HepG2 (cell line): ENCODE data around the gene MPP7. TPM values are rescaled to one million over a fixed set of nuclear protein-coding genes. Genes with fewer than 3 reads are reported as not detected.

Experiments used
- ESRRA ChIP-seq: sonication (generic); formaldehyde crosslinking; IDR thresholded peaks from 2 replicates; pipeline ENCODE4 v1.5.1; 2020; ENCODE audit warnings: mild to moderate bottlenecking, low read depth, missing genetic modification reagents
- JUN ChIP-seq: sonication (generic); formaldehyde crosslinking; IDR thresholded peaks from 2 replicates; pipeline ENCODE4 v1.4.0; 2020; ENCODE audit warnings: mild to moderate bottlenecking, missing genetic modification reagents
- MAFF ChIP-seq: IDR thresholded peaks from 2 replicates; pipeline ENCODE4 v1.6.1; 2011; ENCODE audit warnings: low read depth, low read length, improper control_type of control experiment
- RELA ChIP-seq: sonication (generic); formaldehyde crosslinking; IDR thresholded peaks from 2 replicates; pipeline ENCODE4 v1.4.0; 2020; ENCODE audit warnings: missing genetic modification reagents
- RNF2 ChIP-seq: fragments of 450-650 bp; conservative IDR thresholded peaks from 2 replicates; pipeline ENCODE4 v1.6.1; 2016; ENCODE audit warnings: low read depth
- SMAD3 ChIP-seq: sonication (generic); formaldehyde crosslinking; IDR thresholded peaks from 2 replicates; pipeline ENCODE4 v1.4.0; 2020; ENCODE audit warnings: missing genetic modification reagents
- SOX13 ChIP-seq, 3 experiments: fragments of 450-650 bp in 1 of 3; sonication (generic) in 1 of 3; formaldehyde crosslinking in 1 of 3; IDR thresholded peaks in 2 of 3; conservative IDR thresholded peaks in 1 of 3; 2 replicates each; pipeline versions ENCODE4 v1.5.0 to v1.6.1; 2016 to 2020; ENCODE audit warnings: antibody characterized with exemption in 1 of 3, mild to moderate bottlenecking in 1 of 3, missing compliant biosample characterization in 1 of 3, missing genetic modification reagents in 1 of 3, moderate library complexity in 1 of 3
- SOX5 ChIP-seq: IDR thresholded peaks from 2 replicates; pipeline ENCODE4 v1.6.1; 2016; ENCODE audit warnings: borderline replicate concordance
- TBL1XR1 ChIP-seq: fragments of 150-350 bp; IDR thresholded peaks from 2 replicates; pipeline ENCODE4 v1.6.1; 2014; ENCODE audit warnings: borderline replicate concordance, low read length; ENCODE audit not compliant: partially characterized antibody
- TRIM22 ChIP-seq: fragments of 450-650 bp; IDR thresholded peaks from 2 replicates; pipeline ENCODE4 v1.6.1; 2017
- ZFP91 ChIP-seq: sonication (generic); formaldehyde crosslinking; IDR thresholded peaks from 2 replicates; pipeline ENCODE4 v1.9.0; 2022; ENCODE audit warnings: missing genetic modification reagents, mild to moderate bottlenecking, borderline replicate concordance
- ZNF101 ChIP-seq: sonication (generic); formaldehyde crosslinking; IDR thresholded peaks from 2 replicates; pipeline ENCODE4 v1.4.0; 2020; ENCODE audit warnings: mild to moderate bottlenecking, low read depth, missing genetic modification reagents, borderline replicate concordance
- ZNF138 ChIP-seq: sonication (generic); formaldehyde crosslinking; IDR thresholded peaks from 2 replicates; pipeline ENCODE4 v1.5.0; 2020; ENCODE audit warnings: mild to moderate bottlenecking, low read depth, missing genetic modification reagents
- ZNF331 ChIP-seq: sonication (generic); formaldehyde crosslinking; IDR thresholded peaks from 2 replicates; pipeline ENCODE4 v1.4.0; 2020; ENCODE audit warnings: missing genetic modification reagents
- ZNF430 ChIP-seq: sonication (generic); formaldehyde crosslinking; IDR thresholded peaks from 2 replicates; pipeline ENCODE4 v1.9.0; 2021; ENCODE audit warnings: mild to moderate bottlenecking, missing genetic modification reagents
- ZNF503 ChIP-seq: sonication (generic); formaldehyde crosslinking; IDR thresholded peaks from 2 replicates; pipeline ENCODE4 v1.4.0; 2020; ENCODE audit warnings: missing genetic modification reagents
- polyA plus RNA-seq, 8 experiments: library from polyadenylated mRNA; depleted of rRNA in 3 of 8; stranded (reverse) in 7 of 8; unstranded in 1 of 8; fragments of >200 nt; fragmentation: Illumina TruSeq in 4 of 8; extraction: Trizol in 4 of 8; gene quantifications; 2 replicates each; pipeline versions ENCODE4 v1.2.1 to v1.2.3, GENCODE V29; 2011 to 2016; ENCODE audit warnings: low read depth in 4 of 8, missing spikeins in 1 of 8, mixed read lengths in 1 of 8; ENCODE audit not compliant: insufficient read depth in 1 of 8
- total RNA-seq, 5 experiments: library from RNA; depleted of rRNA; stranded (reverse); fragments of >200 nt; fragmentation: Illumina TruSeq; extraction: Trizol; gene quantifications; 2 replicates each; pipeline ENCODE4 v1.2.3, GENCODE V29; 2016; ENCODE audit warnings: low read depth in 1 of 5
- TF ChIP-seq, protein P1 (sequence below): sonication (generic); formaldehyde crosslinking; IDR thresholded peaks from 2 replicates; pipeline ENCODE4 v1.4.0; 2020; ENCODE audit warnings: mild to moderate bottlenecking, missing genetic modification reagents, borderline replicate concordance

The MPP7 gene
- total and polyA plus RNA-seq, 2 of the 13 experiments (the other 11 are each of a cell fraction or from before 2014, with no cell fraction given), result 6.8 to 16.4 TPM

DNA sequence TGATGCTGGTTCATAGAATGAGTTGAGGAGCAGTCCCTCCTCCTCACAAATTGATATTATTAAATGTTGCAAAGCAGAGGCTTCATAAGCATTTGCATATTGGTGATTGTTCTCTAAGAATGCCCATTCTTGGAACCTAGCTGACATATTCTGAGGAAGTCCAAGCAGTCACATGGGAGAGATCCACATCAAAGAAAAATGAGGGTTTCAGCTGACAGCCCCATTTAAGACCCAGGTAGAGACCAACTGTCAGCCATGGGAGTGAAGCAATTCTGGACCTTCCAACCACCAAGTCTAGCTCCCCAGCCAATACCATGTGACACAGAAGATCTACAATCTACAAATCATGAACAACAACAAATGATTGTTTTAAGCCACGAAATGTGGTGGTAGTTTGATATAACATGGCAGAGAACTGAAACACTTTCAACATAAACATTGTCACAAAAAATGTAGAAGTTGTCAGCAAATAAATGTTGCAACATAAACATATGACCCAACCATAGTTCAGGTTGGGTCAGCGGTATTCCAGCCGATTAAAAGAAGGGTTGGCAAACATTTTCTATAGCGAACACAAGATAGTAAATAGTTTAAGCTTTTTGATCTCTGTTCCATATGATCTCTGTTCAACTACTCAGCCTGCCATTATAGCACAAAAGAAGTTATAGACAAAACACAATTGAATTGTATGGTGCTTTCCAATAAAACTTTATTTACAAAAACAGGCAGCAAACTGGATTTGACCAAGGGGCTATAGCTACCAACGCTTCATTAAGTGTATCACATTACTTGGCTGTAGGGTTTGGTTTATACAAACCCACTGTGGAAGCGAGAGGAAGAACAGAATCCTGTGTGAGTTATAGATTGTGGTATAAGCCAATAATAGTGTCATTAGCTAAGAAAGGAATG is 41.4 kb upstream of the MPP7 start (continued):
- TF ChIP-seq TRIM22 (no peak), ZNF430 (no peak), JUN (CRISPR knock-in tag) (no peak), RNF2 (no peak), ZNF138 (CRISPR knock-in tag) (no peak), ZFP91 (CRISPR knock-in tag) (no peak), MAFF (0 out of 2 replicates have a peak, but pooled peaks have one; percentile 30), ZNF331 (CRISPR knock-in tag) (no peak), ZNF101 (no peak), SOX13 (IDR thresholded peaks at IDR 0.05) (no peak), SOX13 (CRISPR knock-in tag; conservative IDR thresholded peaks at IDR 0.05 in 1 of 2, IDR thresholded peaks at IDR 0.05 in 1 of 2) (peak in 1 of 2 experiments; percentile 67; a peak in 1 of 4 replicates), ESRRA (CRISPR knock-in tag) (no peak), SMAD3 (CRISPR knock-in tag) (0 out of 2 replicates have a peak, but pooled peaks have one; percentile 20), SOX5 (CRISPR knock-in tag) (peak; percentile 28; the same call in 1 of the 2 replicates), RELA (no peak), ZNF503 (CRISPR knock-in tag) (no peak), TBL1XR1 (no peak)
- TF ChIP-seq, protein P1, sequence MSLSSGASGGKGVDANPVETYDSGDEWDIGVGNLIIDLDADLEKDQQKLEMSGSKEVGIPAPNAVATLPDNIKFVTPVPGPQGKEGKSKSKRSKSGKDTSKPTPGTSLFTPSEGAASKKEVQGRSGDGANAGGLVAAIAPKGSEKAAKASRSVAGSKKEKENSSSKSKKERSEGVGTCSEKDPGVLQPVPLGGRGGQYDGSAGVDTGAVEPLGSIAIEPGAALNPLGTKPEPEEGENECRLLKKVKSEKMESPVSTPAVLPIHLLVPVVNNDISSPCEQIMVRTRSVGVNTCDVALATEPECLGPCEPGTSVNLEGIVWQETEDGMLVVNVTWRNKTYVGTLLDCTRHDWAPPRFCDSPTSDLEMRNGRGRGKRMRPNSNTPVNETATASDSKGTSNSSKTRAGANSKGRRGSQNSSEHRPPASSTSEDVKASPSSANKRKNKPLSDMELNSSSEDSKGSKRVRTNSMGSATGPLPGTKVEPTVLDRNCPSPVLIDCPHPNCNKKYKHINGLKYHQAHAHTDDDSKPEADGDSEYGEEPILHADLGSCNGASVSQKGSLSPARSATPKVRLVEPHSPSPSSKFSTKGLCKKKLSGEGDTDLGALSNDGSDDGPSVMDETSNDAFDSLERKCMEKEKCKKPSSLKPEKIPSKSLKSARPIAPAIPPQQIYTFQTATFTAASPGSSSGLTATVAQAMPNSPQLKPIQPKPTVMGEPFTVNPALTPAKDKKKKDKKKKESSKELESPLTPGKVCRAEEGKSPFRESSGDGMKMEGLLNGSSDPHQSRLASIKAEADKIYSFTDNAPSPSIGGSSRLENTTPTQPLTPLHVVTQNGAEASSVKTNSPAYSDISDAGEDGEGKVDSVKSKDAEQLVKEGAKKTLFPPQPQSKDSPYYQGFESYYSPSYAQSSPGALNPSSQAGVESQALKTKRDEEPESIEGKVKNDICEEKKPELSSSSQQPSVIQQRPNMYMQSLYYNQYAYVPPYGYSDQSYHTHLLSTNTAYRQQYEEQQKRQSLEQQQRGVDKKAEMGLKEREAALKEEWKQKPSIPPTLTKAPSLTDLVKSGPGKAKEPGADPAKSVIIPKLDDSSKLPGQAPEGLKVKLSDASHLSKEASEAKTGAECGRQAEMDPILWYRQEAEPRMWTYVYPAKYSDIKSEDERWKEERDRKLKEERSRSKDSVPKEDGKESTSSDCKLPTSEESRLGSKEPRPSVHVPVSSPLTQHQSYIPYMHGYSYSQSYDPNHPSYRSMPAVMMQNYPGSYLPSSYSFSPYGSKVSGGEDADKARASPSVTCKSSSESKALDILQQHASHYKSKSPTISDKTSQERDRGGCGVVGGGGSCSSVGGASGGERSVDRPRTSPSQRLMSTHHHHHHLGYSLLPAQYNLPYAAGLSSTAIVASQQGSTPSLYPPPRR (CRISPR knock-in tag), result no peak
